WI38 (cell line): ENCODE results near the gene STX16.

Experiments
- H3K4me3 ChIP-seq: 2 replicates; pipeline ENCODE4 v1.5.1; 2011; ENCODE audit warnings: low read depth, mild to moderate bottlenecking, control low read depth, low read length
- TF ChIP-seq, protein P1 (sequence below): IDR thresholded peaks from 2 replicates; pipeline ENCODE4 v1.5.1; 2012; ENCODE audit warnings: low read depth, mild to moderate bottlenecking, control low read depth, low read length

The STX16 gene

DNA sequence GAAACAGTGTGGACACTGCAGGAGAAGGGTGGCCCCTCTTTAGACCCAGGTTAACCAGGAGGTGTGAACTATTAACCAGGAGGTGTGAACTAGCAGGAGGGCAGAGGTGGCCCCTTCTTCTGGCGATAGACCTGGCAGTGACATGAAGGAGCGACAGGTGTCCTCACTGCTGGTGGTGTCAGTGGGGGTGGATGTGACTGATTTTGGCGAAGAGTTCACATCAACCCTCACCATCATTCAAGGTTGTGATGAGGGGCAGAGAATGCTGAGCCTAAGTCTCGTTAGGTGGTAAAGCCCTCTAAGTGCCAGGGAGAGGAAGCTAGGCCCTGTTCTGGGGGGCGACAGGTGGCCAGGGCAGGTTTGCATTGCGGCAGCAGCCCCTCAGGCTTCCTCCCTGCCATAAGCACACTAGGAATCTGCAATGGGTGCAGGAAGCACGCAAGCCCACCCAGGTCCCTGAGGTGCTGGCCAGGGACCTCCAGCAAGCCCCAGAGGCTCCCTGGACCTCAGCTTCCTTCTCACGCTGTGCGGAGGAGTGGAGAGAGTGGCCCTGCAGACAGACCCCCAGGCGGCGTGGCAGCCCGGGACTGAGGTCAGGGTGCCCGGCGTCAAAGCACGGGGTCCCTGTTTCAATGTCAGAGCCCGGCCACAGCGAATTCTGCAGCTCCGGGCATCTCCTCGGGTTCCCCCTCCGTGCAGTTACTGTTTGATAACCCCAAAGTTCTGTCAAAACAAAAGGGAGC, 55.2 kb downstream of the STX16 start:
- TF ChIP-seq, protein P1, sequence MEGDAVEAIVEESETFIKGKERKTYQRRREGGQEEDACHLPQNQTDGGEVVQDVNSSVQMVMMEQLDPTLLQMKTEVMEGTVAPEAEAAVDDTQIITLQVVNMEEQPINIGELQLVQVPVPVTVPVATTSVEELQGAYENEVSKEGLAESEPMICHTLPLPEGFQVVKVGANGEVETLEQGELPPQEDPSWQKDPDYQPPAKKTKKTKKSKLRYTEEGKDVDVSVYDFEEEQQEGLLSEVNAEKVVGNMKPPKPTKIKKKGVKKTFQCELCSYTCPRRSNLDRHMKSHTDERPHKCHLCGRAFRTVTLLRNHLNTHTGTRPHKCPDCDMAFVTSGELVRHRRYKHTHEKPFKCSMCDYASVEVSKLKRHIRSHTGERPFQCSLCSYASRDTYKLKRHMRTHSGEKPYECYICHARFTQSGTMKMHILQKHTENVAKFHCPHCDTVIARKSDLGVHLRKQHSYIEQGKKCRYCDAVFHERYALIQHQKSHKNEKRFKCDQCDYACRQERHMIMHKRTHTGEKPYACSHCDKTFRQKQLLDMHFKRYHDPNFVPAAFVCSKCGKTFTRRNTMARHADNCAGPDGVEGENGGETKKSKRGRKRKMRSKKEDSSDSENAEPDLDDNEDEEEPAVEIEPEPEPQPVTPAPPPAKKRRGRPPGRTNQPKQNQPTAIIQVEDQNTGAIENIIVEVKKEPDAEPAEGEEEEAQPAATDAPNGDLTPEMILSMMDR = no peak
- H3K4me3 ChIP-seq = no peak overlapping the region

- TF ChIP-seq, protein P1 = no peak
- H3K4me3 ChIP-seq = no peak overlapping the region
These were observed 56.0 kb downstream of the STX16 start for GRCh38 chr20:58706975-58707681.

DNA sequence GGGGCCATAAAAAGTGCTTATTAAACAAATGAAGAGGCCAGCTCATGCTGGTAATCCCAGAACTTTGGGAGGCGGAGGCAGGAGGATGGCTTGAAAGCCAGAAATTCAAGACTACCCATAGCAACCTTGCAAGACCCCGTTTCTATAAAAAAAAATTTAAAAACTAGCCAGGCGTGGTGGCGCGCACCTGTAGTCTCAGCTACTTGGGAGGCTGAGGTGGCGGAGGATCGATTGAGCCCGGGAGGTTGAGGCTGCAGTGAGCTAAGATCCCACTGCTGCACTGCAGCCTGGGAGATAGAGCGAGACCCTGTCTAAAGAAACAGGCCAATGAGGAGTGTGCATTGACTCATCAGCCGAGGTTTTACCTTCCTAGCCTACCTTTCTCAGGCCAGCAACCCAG, 56.7 kb downstream of the STX16 start:
- H3K4me3 ChIP-seq = no peak overlapping the region

DNA sequence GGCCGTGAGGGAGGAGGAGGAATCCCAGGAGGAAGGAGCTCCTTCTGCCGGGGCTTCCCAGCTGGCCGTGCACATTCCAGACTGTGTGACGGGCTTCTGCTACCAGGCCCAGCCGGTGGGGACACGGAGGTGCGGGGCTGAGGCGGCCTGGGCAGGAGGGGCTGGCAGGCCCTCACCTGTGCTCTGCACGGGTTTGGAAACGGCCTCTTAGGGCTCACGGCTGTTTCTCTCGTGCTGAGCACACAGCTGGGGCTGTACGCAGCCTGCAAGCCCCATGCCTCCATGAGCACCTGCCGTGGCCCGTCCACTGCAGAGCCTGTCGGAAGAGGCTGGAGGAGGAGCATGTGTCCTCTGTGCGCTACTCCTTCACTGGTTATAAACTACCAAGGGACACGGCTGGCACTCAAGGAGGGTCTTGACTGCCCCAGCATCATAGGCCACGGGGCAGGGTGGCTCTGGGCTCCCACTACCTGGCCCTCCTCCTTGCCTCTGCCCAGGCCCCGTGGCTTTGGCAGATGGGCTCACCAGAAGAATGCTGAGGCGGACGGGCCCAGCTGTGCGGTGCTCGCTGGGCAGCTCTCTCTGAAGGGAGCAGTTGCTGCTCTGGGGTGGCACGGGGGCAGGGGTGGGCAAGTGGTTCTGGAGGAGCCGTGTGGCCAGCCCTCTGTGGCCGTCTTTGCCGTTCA, 57.3 kb downstream of the STX16 start:
- no peak overlapping the region for H3K4me3 ChIP-seq
- TF ChIP-seq, protein P1 = no peak

More for the DNA sequence above, 56.7 kb downstream of the STX16 start:
- TF ChIP-seq, protein P1 = no peak

- TF ChIP-seq, protein P1 = no peak
- H3K4me3 ChIP-seq = no peak overlapping the region
These were observed 58.1 kb downstream of the STX16 start for GRCh38 chr20:58709013-58709702.

GRCh38 chr20:58709703-58710039, 58.6 kb downstream of the STX16 start:
- H3K4me3 ChIP-seq = no peak overlapping the region
- TF ChIP-seq, protein P1 = no peak
